ENCODE data around the gene HERPUD2. TPM values are rescaled to one million over a fixed set of nuclear protein-coding genes. Genes with fewer than 3 reads are reported as not detected.
"Not testable (repeated sequence)": the region's sequence is repeated elsewhere in the genome, so short reads cannot be mapped to it uniquely, and the experiment has no call there.

The HERPUD2 gene
- total RNA-seq, 4 donors from 2014 or later = 27.0 to 35.9 (median 29.9) TPM

- WGBS, 2 donors = 0 to 1% methylated on average over 32 to 35 of the region's 41 CpGs
- Histone ChIP-seq H3K27me3 (no peaks in the 10 kb centered on the region), H3K4me1 (peaks cover 20 to 33% of the 10 kb centered on the region in 2 donors), H3K36me3 (no peaks in the 10 kb centered on the region), H3K9me3 (no peaks in the 10 kb centered on the region), H3K27ac (peak overlapping the region; percentile 72 to 95 (median 92)), H3K4me3 (replicated peaks in 1 of 3) (peak overlapping the region; percentile 92 to 99 (median 98))
- intact Hi-C loops (cut with DNase I) = no loop called here
- TF ChIP-seq CTCF (IDR thresholded peaks at IDR 0.05) = no peak
- TF ChIP-seq POLR2A (IDR thresholded peaks at IDR 0.05) = no peak
- DNase-seq = peak in 1 of 2 donors; percentile 24
Measured at GRCh38 chr7:35694161-35694783, 663 bp downstream of the HERPUD2 start.

GRCh38 chr7:35691827-35692307 lies 3.1 kb downstream of the HERPUD2 start:
- Histone ChIP-seq H3K27me3 (no peaks in the 10 kb centered on the region), H3K27ac (no peak overlapping the region), H3K36me3 (no peaks in the 10 kb centered on the region), H3K4me1 (peaks cover 34 to 39% of the 10 kb centered on the region in 2 donors), H3K4me3 (replicated peaks in 1 of 3) (no peak overlapping the region), H3K9me3 (no peaks in the 10 kb centered on the region)
- WGBS, 2 donors = 75 to 80% methylated on average over 6 of the region's 6 CpGs
- TF ChIP-seq CTCF (IDR thresholded peaks at IDR 0.05) = no peak
- no peak for TF ChIP-seq POLR2A (IDR thresholded peaks at IDR 0.05)
- intact Hi-C loops (cut with DNase I) = no loop called here
- DNase-seq = no peak

- no peak overlapping the region for H3K27ac ChIP-seq
- no peak for DNase-seq
- no peaks in the 10 kb centered on the region for H3K27me3 ChIP-seq
- TF ChIP-seq POLR2A (IDR thresholded peaks at IDR 0.05) (no peak), CTCF (IDR thresholded peaks at IDR 0.05) (no peak)
- intact Hi-C loops (cut with DNase I) = no loop called here
- H3K9me3 ChIP-seq = no peaks in the 10 kb centered on the region
- H3K36me3 ChIP-seq = no peaks in the 10 kb centered on the region
- no peak overlapping the region for H3K4me3 ChIP-seq (replicated peaks in 1 of 3)
- H3K4me1 ChIP-seq = peaks cover 34 to 39% of the 10 kb centered on the region in 2 donors
- WGBS, 2 donors = 88 to 100% methylated on average over 1 of the region's 1 CpG
Measured at GRCh38 chr7:35691366-35691765, 3.6 kb downstream of the HERPUD2 start.

- DNase-seq; H3K4me3 ChIP-seq (replicated peaks in 1 of 3); H3K9me3 ChIP-seq; H3K27ac ChIP-seq; H3K36me3 ChIP-seq; intact Hi-C loops (cut with DNase I); H3K27me3 ChIP-seq: not testable (repeated sequence)
- 91 to 93% methylated on average over 10 of the region's 10 CpGs for WGBS, 2 donors
- H3K4me1 ChIP-seq = peaks cover 33 to 34% of the 10 kb centered on the region in 2 donors
Measured at GRCh38 chr7:35690614-35691013, 4.3 kb downstream of the HERPUD2 start.

- no peak for DNase-seq
- TF ChIP-seq POLR2A (IDR thresholded peaks at IDR 0.05) = no peak
- no peak for TF ChIP-seq CTCF (IDR thresholded peaks at IDR 0.05)
Measured at GRCh38 chr7:35685781-35686180, 9.2 kb downstream of the HERPUD2 start.

More at GRCh38 chr7:35685781-35686180, 9.2 kb downstream of the HERPUD2 start:
- WGBS, 2 donors = 97 to 98% methylated on average over 5 of the region's 5 CpGs
- no peaks in the 10 kb centered on the region for H3K27me3 ChIP-seq
- H3K4me1 ChIP-seq = peaks cover 14 to 15% of the 10 kb centered on the region in 2 donors
- H3K36me3 ChIP-seq = peaks cover 0 to 4% of the 10 kb centered on the region in 2 donors
- no peak overlapping the region for H3K4me3 ChIP-seq (replicated peaks in 1 of 3)
- H3K27ac ChIP-seq = no peak overlapping the region
- intact Hi-C loops (cut with DNase I) = no loop called here
- H3K9me3 ChIP-seq = no peaks in the 10 kb centered on the region
